GM21619 (cell line): Measurements from ENCODE around the gene INSR.
"Not testable (repeated sequence)": the region's sequence is repeated elsewhere in the genome, so short reads cannot be mapped to it uniquely, and the experiment has no call there.

Experiments
- ATAC-seq: cut with Tn5 transposase; IDR thresholded peaks from one replicate; pipeline ENCODE4 v1.9.1; 2021; ENCODE audit not compliant: unreplicated experiment

INSR gene

GRCh38 chr19:7147119-7147675 is 147.0 kb downstream of the INSR start:
- not testable (repeated sequence) for ATAC-seq

DNA sequence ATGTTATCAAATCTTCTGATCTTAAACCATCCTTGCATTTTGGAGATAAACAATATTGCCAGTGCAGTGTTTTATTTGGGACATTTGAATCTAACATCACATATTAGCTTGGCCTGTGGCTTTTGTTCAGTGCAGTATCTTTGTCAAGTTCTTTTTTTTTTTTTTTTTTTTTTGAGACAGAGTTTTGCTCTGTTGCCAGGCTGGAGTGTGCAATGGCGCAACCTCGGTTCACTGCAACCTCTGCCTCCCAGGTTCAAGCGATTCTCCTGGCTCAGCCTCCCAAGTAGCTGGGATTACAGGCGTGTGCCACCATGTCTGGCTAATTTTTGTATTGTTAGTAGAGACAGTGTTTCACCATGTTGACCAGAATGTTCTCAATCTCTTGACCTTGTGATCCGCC is 148.1 kb downstream of the INSR start:
- ATAC-seq, result not testable (repeated sequence)

DNA sequence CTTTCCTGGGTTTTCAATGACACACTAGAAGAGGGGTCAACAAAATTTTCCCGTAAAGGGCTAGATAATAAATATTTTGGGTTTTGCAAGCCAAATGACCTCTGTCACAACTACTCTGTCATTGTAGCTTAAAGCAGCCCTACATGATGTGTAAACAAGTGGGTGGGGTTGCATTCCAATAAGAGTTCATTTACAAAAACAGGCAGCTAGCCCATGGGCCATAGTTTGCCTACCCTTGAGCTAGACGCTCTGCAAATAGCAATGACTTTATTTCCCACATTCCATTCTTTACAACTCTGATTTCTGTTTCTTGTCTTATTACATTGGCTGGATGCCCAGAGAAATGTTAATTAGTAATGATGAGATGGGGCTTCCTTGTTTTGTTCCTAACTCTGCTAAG is 148.7 kb downstream of the INSR start:
- no peak for ATAC-seq

- ATAC-seq, result no peak
These were observed 151.4 kb downstream of the INSR start for GRCh38 chr19:7142771-7143170.

DNA sequence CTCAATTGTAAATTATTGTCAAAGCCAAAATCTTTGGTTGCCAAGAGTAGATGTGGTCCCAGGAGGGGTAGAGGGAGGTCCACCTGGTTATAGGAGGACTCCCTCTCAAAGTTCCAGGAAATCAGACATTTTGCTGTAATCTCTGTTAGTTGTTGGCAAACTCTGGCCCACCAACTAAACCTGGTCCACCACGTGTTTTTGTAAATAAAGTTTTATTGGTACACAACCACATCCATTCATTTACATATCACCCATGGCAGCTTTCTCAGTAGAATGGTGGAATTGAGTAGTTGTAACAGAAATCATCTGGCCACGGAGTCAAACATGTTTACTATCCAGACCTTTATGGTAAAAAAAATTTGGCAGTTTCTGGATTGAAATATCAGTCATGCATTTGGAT is 154.1 kb downstream of the INSR start:
- no peak for ATAC-seq

DNA sequence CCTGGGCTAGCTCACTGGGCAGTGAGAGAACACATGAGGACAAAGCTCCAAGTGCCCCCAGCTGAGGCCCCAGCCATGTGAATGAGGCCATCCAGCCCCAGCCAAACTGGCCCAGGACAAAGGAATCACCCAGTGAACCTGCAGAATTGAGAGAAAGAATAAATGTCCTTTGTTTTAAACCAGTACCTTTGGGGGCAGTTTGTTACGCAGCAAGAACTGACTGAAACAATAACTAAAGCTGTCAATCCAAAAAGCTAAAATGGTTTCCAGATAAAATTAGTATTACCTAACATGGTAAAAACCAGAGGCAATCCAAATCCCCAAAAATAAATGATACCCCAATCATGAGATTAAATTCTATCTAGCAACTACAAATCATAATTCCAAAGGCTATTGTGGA is 155.1 kb downstream of the INSR start:
- ATAC-seq, result no peak

DNA sequence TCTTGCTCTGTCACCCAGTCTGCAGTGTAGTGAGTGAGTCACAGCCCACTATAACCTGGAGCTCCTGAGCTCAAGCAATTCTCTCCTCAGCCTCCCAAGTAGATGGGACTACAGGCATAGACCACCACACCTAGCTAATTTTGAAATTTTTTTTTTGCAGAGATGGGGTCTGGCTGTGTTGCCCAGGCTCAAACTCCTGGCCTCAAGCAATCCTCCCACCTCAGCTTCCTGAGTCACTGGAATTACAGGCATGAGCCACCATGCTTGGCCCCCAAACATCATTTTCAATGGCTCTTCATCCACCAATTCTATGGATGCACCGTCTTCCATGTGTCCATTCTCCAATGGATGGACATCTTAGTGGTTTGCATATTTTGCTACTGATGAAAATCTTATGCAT is 155.8 kb downstream of the INSR start:
- ATAC-seq, result no peak

DNA sequence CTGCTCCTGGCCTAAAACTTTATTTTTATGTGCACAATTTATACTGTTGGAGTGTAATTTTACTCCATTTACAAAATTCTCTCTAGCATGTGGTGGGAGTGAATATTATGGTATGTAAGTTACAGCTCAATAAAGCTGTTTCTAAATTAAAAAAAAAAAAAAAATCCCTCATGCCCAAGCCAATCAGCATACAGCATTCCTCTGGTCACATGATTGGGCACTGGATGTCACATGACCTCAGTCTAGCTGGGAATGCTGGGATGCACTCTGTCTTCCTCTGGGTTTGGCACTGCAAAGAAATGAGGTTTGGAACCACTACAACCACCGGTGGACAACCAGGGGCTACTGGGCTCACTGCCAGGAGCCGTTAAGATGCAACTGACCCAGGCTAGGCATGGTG is 157.1 kb downstream of the INSR start:
- ATAC-seq, result no peak

- no peak for ATAC-seq
These were observed 162.2 kb downstream of the INSR start for GRCh38 chr19:7132054-7132453.

DNA sequence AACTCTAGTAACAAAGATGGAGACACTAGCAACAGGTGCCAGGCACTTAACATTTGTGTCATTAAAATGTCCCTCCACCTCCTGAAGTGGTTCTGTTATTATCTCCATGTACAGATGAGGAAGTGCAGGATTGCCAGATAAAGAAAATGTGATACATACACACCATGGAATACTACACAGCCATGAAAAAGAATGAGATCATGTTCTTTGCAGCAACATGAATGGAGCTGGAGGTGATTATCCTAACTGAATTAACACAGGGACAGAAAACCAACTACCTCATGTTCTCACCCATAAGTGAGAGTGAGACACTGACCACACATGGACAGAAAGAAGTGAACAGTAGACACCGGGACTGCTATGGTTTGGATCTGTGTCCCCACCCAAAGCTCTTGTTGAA is 164.2 kb downstream of the INSR start:
- ATAC-seq, result no peak

DNA sequence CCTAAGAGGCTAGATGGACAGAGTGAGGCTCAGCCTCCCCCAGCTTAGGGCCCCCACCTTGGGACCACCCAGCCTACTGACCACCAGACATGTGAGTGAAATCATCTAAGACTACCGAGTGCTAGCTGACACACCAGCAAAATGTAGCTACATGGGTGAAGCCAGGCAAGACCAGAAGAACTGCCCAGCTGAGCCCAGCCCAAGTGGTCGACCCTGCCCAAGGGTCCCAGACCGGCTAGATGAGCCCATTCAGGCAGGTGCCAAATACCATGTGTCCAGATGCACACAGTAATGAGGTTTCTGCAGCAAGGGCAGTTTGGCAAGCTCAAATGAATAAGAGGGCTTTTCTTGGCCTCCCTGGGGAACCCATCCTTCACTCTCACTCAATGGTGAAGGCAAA is 168.1 kb downstream of the INSR start:
- no peak for ATAC-seq

GRCh38 chr19:7125221-7125620 is 169.0 kb downstream of the INSR start:
- ATAC-seq, result no peak

DNA sequence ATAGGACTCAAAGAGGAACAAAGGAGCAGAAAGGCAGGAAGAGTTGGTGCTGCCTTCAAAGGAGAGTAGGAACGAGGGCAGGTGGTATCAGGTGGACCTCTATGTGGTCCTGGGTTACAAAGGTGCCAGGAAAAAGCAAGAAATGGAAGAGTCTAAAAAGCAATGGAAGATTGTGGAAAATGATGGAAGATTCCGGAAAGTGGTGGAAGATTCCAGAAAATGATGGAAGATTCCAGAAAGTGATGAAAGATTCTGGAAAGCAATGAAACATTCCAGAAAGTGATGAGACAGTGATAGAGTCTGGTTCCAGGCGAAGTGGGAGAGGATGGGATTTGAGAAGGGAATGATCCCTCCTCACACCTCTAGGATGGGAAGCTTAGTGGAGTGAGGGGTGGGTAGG is 169.4 kb downstream of the INSR start:
- ATAC-seq, result no peak

GRCh38 chr19:7122701-7123100 is 171.5 kb downstream of the INSR start:
- ATAC-seq, result no peak

DNA sequence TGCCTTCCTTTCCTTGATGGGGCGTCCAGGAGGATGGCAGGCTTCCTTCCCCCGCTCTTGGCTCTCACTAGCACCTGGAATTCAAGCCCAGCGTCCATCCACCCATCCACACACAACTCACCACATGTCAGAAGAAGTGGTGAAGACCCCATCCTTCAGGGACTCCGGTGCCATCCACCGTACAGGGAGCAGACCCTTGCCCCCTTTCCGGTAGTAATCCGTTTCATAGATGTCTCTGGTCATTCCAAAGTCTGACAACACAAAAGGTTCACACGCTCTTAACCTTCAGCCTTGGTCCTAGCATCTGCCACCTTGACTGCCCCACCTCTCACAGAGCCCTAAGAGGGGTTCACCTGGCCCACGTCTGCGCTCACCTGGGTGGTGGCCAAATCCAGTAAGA is 173.7 kb downstream of the INSR start:
- ATAC-seq, result no peak

- no peak for ATAC-seq
These were observed 174.6 kb downstream of the INSR start for GRCh38 chr19:7119582-7119981.

DNA sequence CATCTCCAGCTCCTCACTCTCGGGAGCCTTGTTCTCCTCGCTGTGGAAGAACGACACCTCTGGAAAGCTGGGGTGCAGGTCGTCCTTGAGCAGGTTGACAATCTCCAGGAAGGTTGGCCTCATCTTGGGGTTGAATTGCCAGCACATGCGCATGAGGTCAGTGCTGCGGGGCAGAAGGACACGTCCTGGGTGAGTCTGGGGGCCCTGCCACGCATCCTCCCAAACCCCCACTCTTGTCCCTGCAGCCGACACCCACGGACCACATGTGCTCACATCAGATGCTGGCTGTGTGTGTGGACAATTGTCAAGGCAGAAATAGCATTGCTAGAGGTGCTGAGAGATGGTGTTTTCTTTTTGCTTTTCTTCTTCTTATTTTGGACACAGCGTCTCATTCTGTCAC is 177.0 kb downstream of the INSR start:
- no peak for ATAC-seq

DNA sequence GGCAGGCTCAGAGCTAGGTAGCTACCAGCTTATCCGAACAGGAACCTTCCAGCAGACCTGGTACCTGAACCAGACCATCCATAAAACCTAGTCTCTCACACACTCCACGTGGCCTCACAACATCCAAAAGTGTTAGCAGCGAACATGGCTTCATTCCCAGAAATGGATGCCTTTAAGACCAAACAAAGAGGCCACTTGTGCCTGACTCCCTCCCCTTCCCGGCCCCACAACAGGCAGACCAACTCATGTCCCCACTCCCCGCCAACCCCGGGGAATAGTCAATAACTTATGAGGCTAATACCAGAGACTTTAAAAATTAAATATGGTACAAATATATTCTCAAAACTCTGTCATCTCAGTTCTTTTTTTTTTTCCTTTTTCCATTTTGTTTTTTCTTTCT is 178.5 kb downstream of the INSR start:
- no peak for ATAC-seq

DNA sequence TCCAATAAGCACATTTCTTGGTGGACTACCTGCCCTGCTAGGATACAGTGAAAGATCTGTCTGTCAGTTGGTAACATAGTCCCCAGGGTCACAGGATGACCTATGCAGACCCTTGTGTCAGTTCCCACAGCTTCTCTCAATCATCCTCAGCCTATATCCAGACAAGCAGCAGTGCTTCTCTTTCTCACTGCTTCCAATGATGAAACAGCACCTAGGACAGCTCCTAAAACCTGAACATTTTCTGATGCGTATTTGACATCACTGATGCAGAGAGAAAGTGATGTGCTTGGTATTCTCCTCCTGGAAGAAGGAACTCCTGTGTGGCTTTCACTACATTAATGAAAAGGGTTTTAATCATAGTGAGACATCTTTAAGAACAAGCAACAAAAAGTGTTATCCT is 181.0 kb downstream of the INSR start:
- ATAC-seq, result no peak

- ATAC-seq, result no peak
These were observed 181.5 kb downstream of the INSR start for GRCh38 chr19:7112675-7113074.

GRCh38 chr19:7109678-7110289 is 184.4 kb downstream of the INSR start:
- ATAC-seq, result no peak

DNA sequence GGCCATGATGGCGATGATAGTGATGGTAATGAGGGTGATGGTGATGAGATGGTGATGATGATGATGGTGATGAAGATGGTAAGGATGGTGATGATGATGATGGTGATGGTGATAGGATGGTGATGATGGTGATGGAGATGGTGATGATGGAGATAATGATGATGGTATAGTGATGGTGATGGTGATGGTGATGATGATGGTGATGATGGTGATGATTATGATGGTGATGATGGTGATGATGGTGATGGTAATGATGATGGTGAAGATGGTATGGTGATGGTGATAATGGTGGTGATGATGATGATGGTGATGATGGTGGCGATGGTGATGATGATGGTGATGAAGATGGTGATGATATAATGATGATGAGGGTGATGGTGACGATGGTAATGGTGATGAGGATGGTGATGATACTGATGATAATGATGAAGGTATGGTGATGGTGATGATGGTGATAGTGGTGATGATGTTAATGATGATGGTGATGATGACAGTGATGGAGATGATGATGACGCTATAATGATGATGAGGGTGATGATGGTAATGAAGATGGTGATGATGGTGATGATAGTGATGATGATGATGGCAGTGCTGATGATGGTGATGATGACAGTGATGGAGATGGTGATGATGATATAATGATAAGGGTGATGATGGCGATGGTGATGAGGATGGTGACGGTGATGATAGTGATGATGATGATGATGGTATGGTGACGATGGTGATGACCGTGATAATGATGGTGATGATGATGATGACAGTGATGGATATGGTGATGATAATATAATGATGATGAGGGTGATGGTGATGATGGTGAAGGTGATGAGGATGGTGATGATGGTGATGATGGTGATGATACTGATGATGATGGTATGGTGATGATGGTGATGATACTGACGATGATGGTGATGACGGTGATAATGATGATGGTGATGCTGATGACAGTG is 187.2 kb downstream of the INSR start:
- no peak for ATAC-seq
